ENCODE results near the gene SACM1L.

The SACM1L gene

DNA sequence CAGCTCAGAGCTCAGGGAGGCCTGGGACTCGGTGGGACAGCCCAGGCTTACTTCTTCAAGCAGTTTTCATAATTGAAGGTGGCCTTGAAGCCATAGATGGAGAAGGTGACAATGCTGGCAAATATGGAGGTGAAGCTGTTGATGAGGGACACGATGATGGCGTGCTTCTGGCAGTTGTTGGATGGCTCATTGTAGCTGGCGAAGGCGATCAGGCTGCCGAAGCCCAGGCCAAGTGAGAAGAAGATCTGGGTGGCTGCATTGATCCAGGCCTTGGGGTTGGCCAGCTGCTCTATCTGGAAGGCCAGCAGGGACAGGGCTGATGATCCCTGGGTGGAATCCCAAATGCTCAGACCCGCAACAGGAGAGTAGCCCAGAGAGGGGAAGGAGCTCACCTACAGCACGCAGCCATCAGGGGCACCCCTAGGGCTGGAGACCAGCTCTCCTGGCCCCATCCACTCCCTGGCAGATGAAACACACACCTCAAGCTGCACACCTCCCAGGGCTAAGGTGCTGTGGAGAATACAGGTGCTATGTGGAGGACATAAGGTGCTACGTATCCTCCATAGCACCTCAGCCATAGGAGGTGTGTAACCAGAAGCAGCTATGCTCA is 82.1 kb downstream of the SACM1L start:
- DNase-seq (ENCODE audit: low read depth): no peak

DNA sequence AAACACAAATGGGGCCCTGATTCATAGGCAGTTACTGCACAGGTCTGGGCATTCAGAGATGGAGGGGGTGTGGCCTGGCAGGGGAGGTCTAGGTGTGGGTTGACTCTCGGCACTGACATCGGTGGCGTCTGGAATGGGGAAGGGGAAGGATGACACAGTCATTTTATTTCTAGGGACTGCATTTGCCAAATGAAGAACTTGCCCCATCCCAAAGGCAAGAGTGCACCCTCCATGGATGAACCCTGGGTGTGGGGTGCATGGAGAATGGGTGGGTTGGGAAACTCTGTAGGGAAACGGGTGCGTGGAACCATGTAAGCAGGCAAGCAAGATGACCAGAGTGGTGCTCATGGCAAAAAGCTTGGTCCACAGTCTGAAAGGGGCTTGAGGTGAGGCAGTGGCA is 82.6 kb downstream of the SACM1L start:
- no peak for DNase-seq (ENCODE audit: low read depth)

DNA sequence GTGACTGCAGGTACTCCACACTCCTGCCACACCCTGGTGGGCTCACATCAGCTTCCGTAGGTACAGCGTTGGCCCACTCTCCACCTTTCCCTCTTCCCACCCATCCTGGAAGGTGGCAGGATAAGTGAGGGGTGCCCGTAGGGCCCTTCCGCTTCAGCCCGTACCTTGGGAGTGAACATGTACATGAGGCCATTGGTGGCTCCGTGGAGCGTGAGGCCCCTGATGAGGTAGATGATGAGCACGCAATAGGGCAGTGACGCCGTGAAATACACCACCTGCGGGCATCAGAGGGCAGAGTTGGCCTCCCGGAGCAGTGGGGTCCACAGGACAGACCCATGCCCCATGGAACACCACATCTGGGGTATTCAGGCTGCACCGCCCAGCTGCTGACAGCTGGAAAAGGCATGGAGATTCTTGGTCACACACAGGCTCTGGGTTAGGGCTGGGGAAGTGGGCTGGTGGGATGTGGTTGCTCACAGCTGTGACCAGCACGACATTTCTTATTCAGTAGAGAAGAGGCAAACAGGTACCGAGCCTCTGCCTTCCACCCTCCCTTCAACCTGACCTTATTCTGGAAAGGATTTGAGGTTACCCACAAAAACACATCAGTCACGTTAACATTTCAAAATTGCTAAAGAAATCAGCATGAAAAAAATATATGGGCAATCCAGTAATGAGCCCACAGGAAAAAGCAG is 83.3 kb downstream of the SACM1L start:
- DNase-seq (ENCODE audit: low read depth): no peak

DNA sequence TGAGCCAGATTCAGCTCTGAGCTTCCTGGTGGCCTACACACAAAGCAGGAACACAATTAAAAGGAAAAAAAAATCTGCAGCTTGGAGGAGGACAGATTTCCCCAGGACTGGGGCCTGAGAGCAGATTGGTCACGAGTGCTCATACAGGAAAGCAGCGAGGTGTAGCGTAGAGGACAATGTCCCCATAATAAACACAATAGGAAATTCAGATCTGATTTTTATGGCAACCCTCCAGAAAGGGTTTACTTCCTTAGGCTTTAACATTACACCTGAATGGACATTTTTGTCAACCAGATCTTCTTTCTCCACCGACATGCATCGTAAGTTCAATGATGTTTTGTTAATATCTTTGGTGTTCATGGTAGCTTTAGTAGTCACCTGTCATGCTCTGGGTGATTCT is 83.9 kb downstream of the SACM1L start:
- no peak for DNase-seq (ENCODE audit: low read depth)

DNA sequence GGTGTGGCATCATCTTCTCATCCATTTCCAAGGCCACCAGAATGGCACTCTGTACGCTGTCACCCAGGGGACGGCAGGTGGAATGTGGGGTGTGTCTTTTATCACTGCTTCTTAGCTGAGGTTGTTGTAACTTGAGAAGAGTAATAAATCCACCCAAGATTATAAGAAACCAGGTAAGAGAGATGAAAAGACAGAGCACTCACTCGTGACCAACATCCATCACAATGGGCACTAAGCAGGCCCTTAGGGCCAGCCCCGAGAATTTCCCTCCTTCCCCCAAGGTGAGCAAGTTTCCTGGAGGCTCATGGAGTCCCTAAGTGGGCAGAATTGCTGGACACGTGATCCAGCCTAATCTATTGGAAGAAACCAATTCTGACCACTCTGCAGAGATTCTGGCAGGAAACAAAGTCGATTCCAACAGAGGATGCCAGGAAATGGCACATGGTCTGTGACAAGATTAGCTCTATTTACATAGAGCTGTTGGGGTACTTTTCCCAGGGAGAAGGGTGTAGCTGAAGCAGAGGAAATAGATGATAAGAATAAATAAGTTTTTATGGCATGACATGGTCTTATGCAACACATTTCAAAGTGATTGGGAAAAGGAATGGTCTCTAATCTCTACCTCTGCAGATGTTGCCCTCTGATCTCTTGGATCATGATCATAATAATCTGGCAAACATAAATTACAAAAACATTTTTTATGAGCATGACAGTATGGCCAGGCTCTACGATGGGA is 84.7 kb downstream of the SACM1L start:
- DNase-seq (ENCODE audit: low read depth): no peak

DNA sequence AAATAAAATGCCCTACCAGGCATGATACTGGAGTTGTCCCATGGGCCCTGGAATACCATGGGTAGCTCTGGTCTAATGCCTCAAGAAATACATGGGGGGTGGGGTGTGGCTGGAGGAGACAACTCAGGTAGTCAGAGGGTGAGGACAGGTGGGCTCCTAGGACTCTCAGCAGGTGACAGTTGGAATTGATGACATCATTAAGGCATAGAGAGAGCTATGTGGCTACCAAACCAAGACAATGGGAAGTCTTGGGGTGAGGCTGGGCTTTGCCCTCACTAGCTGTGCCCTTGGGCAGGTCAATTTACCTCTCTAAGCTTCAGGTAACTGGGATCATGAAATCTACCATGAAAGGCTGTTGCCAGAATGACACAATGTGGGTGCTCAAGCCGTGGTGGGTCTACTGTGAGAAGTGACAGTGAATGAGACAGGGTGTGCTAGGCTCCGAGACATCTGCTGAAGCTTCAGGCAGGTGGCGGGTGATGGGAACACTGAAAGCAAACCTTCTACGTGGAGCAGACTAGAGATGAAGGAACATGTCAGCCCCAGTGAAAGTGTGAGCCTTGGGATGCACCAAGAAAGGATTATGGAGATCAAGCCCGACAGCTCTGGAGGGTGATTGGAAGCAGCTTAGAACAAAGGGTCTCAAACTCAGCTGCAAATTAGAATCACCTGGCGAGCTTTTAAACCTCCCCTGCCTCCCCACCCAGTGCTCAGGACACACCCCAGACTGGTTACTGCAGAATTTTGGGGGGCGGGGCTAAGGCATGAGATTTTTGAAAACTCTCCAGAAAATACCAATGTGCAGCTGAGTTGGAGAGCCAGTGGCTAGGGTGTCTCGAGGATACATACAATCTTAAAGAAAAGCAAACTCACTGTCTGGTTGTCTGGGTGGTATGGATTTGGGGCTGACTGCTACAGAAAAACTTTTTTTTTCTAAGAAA is 85.7 kb downstream of the SACM1L start:
- DNase-seq (ENCODE audit: low read depth): no peak

DNA sequence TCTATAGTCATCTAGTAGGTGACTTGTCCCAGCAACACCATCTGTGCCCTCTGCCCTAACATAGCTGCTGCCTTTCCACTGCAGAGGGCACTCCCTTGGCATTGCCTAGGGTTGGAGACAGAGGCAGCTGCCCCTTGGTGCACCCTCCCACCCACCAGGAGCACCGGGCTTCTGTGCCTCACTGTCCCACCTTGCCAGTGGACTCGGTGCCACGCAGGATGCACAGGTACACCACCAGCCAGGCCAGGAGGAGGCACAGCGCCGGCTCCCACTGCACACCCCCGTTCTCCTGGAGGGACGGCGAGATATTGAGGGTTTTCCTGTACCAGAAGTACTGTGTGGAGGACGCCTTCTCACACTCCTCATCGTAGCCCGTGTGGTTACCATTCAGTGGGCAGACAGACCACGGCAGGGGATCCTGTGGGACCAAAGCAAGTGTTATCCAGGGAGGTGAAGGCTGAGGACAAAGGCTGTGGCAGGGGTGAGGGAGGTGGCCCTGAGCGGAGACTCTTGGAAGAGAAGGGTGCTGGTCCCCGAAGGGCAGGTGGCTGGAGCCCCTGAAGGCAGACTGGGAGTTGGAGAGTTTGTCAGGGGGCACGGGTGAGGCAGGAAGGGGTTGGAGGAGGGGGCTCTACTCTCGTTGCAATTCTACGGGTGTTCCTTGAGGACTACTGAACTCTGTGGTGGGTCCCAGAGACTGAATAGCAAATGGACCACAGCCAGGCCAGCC is 86.5 kb downstream of the SACM1L start:
- no peak for DNase-seq (ENCODE audit: low read depth)

DNA sequence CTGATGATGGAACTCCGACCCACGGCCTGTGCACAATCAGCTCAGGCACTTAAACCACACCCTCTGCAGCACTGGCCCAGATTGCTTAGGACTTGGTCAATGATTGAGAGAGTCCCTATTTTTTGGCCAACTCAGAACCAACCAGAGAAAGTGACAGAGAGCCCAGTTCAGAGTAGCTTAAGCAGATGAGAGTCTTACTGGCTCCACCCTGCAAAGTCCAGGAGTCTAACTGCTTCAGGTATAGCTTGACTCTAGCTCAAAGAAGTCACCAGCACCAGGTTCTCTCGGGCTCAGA is 87.1 kb downstream of the SACM1L start:
- no peak for DNase-seq (ENCODE audit: low read depth)

DNA sequence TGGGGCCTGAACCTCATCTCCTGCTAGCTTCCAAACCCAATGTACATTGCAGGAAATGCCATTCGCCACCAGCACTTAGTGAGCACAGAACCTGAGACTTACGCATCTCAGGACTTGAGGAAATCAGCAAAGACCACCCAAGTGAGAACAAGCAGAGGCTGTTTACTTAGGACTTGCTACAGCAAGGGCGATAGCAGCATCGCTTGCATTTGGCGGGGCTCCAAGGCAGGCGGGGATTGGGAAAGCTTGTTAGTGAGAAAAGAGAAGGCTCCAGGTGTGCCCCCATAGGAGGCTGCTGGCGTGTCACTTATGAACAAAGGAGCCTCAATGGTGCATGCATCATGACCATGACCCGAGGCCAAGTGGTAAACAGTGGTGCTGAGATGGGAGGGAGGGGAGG is 87.4 kb downstream of the SACM1L start:
- DNase-seq (ENCODE audit: low read depth): no peak

DNA sequence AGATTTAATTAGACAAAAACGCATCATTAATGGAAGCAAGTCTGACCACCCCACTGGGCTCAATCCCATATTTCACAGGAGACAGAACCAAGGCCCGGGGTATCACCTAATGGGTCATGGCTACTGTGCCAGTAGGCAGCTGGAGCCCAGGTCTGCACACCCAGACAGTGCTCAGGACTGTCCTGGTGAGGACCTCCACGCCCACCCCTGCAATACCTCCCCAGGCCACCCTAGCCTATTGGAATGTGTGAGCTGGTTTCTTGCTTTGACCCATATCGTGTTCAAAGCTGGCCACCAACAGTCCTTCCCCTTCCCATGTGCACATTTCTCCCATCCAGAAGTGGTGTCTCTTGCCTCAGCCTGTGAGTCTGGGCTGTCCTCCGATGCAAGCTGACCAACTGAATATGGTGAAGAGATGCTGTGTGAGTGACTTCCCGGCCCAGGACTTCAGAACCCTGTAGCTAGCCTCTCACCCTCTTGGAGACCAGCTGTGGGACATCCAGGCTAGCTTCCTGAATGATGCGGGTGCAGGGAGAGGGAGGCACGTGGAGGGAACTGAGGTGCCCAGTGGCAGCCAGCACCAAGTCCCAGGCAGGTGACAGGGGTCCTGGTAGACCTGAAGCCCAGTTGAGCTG is 88.0 kb downstream of the SACM1L start:
- DNase-seq (ENCODE audit: low read depth): no peak

DNA sequence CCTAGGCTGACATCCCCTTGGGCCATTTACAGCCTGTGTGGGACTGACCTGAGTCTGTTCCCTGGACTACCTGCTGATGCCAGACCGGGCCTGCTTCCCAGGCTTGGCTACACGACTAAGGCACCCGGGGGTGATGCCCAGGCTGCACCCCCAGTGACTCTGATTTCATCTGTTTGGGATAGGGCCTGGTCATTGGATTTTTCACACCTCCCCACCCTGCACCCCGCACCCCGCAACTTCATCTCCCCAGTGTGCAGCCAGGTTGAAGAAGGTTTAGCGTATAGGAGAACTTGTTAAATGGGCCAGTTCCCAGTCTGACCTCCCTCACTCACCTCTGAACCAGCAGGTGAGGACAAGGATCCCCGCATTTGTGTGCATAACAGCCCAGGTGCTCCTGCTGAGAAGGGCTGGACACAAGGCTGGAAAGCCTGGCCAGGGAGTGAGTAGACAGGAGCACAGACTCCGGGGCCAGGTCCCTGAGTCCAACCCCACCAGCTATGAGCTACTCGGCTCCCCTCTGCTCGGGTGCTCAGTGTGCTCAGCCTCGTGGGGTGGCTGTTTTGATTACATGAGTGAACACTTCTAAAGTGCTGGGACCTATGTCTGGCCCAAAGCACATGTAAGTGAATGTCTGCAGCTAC is 88.7 kb downstream of the SACM1L start:
- DNase-seq (ENCODE audit: low read depth): no peak

DNA sequence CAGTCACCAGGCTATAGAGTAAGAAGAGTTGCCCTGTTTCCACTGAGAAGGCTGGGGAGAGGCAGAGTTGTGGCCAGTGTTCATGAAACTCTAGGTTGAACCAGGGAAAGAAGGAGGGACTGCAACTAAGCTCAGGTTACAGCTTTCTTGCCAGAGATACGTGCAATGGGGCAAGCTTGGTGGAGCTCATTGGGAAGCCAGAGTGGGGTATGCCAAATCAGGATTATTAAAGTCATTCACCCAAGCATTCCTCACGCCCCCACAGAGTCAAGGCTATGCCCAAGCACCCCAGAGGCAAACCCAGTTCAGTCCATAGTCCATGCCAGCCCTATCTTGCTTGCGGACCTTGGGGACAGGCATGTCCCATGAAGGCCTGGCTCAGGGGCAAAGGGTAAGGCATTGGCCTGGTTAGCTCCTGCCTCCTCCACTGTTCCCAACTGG is 89.6 kb downstream of the SACM1L start:
- no peak for DNase-seq (ENCODE audit: low read depth)

DNA sequence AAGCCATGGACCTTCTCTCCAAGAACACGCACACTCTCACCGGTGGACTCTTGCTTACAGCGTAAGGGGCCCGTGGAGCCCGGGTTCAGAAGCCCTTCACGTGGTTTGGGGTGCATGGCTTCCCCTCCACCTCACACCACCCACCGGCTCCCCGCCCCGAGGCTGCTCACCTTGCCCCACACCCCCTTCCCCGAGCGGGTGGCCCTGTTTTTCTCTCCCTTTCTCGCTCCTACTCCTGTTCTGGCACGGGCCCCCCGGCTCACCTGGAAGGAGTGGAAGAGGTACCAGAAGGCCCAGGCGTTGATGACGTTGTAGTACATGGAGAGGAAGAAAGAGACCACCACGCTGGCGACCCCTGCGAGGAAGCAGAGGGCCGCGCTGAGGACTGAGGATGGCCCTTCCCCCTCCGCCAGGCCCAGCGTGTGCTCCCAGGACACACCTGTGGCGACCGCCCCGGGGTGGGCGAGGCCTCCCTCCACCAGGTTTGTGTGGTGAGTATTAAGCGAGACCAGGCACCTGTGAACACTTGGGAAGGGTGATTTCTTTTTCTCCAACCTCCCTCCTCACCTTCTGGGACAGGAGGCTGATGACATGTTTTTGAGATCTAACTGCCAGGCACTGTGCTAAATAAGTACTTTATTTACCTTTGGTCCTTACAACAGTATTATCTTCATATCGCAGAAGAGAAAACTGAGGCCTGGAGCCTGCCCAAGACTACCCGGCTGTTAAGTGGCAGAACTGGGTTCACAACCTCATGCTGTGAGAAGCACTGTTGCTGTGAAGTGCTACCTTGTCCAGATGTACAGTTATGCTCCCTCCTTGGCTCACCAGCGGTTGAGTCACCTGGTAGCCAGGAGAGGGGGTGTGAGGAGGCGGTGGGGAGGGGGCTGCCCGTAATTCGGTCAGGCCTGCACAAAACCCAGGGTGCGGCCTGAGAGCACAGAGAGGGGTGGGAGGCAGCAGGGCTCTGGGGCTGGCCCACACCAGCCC is 90.8 kb downstream of the SACM1L start:
- DNase-seq (ENCODE audit: low read depth): no peak

DNA sequence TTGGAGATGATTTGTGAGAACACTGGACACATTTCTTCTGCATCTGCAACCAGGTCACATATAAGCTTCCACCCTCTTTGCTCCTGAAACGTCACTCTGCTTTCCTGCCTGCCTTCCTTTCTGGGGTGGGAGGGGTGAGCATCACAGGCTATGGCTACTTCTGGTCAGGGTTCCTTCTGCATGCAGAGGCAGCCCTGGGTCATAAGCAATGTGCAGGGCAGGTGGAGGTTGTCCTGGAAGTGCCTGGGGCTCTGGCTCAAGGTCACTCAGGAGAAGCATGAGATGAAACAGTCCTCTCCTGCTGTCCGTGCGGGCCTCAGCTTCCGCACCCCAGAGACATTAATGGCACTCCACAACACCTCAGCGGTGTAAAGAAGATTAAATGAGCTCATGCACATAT is 92.1 kb downstream of the SACM1L start:
- no peak for DNase-seq (ENCODE audit: low read depth)

DNA sequence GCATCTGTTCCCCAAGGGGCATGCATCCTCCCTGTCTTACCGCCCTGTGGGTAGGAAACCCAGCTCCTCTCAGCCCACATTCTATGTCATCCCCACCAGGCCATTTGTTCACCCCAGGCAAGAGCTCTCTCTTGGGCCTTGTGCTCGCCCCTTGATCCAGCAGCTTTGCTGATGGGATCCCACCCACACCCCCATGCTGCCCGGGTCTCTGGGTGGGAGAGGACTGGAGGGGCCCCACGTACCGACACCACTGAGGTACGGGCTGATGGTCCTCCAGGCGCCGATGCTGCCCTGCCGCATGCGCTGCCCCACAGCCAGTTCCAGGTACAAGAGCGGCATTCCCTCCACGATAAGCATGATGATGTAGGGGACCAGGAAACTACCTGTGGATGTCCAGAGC is 92.6 kb downstream of the SACM1L start:
- no peak for DNase-seq (ENCODE audit: low read depth)

DNA sequence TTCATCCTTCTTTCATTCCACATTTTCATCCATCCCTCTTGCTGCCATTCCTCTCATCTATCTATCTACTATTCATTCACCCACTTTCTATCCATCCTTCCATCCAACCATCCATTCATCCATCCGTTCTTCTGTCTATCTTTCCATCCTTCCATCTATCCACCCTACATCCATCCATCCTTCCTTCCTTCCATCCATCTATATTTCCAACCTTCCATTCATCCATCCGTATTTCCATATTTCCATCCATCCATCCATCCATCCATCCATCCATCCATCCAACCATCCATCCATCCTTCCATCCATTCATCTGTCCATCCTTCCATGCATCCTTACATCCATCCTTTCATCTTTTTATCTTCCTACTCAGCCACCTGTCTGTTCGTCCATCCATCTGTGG is 93.2 kb downstream of the SACM1L start:
- no peak for DNase-seq (ENCODE audit: low read depth)

DNA sequence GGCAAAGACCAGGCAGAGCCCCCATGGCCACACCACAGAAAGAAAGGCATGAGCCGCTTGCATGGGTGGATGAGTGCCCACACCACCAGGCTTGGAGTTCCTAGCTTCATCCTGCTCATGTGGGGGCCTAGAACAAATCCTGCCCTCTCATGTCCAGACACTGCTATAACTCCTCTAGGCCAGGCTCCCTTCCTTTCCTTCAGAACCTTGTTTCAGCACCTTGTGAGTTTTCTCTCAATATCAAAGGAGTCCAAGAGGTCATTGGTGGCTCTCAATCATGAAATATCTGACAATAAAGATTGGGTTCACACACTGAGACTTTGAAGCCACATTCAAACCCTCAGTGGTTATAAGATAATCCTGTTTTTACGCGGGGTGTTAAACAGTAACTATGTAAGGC is 94.5 kb downstream of the SACM1L start:
- DNase-seq (ENCODE audit: low read depth): no peak

DNA sequence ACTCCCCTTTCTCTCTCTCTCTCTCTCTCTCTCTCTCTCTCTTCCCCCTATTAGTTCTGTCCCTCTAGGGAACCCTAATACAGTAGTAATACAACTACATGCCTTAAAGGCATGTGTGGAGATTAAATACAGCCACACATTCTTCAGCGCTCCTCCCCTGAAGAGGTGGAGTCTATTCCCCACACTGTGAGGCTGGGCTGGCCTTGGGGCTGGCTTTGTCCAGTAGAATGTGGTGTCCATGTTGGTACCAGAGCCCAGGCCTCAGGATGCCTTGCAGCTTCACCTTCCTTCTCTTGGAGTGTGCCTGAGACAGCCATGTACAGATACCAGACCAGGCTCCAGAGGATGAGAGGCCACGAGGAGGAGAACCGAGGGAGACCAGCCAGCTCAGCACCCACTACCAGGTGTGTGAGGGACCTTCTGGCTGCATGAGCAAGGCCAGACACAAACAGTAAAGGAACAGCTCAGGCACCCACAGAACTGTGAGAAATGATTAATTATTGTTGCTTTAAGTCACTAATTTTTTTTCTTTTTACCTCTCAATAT is 96.5 kb downstream of the SACM1L start:
- DNase-seq (ENCODE audit: low read depth): no peak

DNA sequence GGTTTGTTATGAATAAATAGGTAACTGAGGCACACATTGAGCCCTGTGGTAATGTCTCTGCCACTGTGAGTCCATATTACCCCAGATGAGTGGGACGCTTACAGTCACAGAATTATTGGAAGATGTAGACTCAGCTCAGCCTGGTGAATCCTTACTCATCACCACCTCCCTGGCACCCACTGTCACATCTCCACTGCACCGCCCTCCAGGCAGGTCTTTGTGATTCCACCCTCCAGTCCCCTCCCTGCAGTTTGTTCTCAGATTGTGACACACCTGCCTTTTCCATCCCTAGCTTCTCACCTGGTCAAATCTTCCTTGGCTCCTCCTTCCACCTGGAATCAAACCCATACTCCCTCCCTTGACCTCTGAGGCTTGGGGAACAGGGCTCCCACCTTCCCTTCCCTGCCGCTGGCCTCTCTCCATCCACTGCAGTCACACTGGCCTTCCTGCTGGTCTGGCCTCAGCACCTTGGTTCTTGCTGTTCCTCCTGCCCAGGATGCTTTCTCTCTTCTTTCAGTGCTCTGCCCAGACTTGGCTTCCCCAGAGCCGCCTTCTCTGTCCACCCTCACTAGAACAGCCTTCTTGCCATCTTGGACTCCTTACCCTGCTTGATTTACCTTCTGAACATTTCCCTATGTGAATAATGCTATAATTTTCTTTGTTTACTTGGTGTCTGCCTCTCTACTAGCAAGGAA is 97.8 kb downstream of the SACM1L start:
- DNase-seq (ENCODE audit: low read depth): no peak
